SK-N-SH (cell line): ENCODE data around the gene EIF4H. TPM values are rescaled to one million over a fixed set of nuclear protein-coding genes. Genes with fewer than 3 reads are reported as not detected.

Source experiments
- CTCF ChIA-PET: fragments of 300-600, 350-600 bp; formaldehyde crosslinking; extraction: SDS; loops from one replicate; lab custom pipeline; 2021; lab: Yijun Ruan, JAX
- POLR2A ChIA-PET: fragments of 350-600 bp; sonication (Branson Sonifier 250); formaldehyde crosslinking; extraction: SDS; loops from one replicate; lab custom pipeline; 2020; ENCODE audit warnings: antibody characterized with exemption, inconsistent platforms; lab: Yijun Ruan, JAX
- DNase-seq: peaks from one replicate; pipeline ENCODE4 v3.0.0; 2012
- H2AFZ ChIP-seq: fragments of 200-600 bp; sonication (generic); 2 replicates; pipeline ENCODE4 v1.8.1; 2016; ENCODE audit warnings: antibody characterized with exemption, mild to moderate bottlenecking, low read depth
- H3F3A ChIP-seq: fragments of 200-600 bp; sonication (generic); replicated peaks from 2 replicates; pipeline ENCODE3; 2016; ENCODE audit warnings: antibody characterized with exemption, mild to moderate bottlenecking; ENCODE audit not compliant: insufficient read depth
- H3K27ac ChIP-seq, 2 experiments: fragments of 200-500 bp in 1 of 2; fragments of 200-600 bp in 1 of 2; sonication (Bioruptor generic) in 1 of 2; sonication (generic), shearing (Covaris generic) in 1 of 2; 2 replicates each; pipeline versions ENCODE4 v1.5.1 to v1.6.1; 2014 to 2016; ENCODE audit warnings: low read depth in 2 of 2, inconsistent platforms in 1 of 2, low read length in 1 of 2, mild to moderate bottlenecking in 1 of 2, mixed read lengths in 1 of 2
- H3K27me3 ChIP-seq: fragments of 200-600 bp; sonication (generic), shearing (Covaris generic); 2 replicates; pipeline ENCODE4 v1.6.1; 2016; ENCODE audit warnings: mixed run types; ENCODE audit not compliant: insufficient read depth
- H3K36me3 ChIP-seq, 2 experiments: fragments of 200-500 bp in 1 of 2; fragments of 200-600 bp in 1 of 2; sonication (Bioruptor generic) in 1 of 2; sonication (generic) in 1 of 2; replicated peaks in 1 of 2; 2 replicates each; pipeline versions ENCODE3 to v1.5.1; 2014 to 2016; ENCODE audit warnings: low read length in 1 of 2, mild to moderate bottlenecking in 1 of 2; ENCODE audit not compliant: insufficient read depth in 2 of 2, control insufficient read depth in 1 of 2
- H3K4me1 ChIP-seq, 2 experiments: fragments of 200-500 bp in 1 of 2; fragments of 200-600 bp in 1 of 2; sonication (Bioruptor generic) in 1 of 2; sonication (generic), shearing (Covaris generic) in 1 of 2; 2 replicates each; pipeline versions ENCODE4 v1.5.1 to v1.6.1; 2014 to 2016; ENCODE audit warnings: low read depth in 1 of 2, low read length in 1 of 2, mixed run types in 1 of 2; ENCODE audit not compliant: insufficient read depth in 2 of 2, control insufficient read depth in 1 of 2
- H3K4me2 ChIP-seq: fragments of 200-600 bp; sonication (generic), shearing (Covaris generic); 2 replicates; pipeline ENCODE4 v1.6.1; 2017; ENCODE audit warnings: mixed run types
- H3K4me3 ChIP-seq, 2 experiments: fragments of 200-500 bp in 1 of 2; fragments of 200-600 bp in 1 of 2; sonication (Bioruptor generic) in 1 of 2; sonication (generic), shearing (Covaris generic) in 1 of 2; 2 replicates each; pipeline versions ENCODE4 v1.5.1 to v1.8.1; 2014 to 2016; ENCODE audit warnings: low read depth in 2 of 2, inconsistent platforms in 1 of 2, low read length in 1 of 2, mild to moderate bottlenecking in 1 of 2, mixed read lengths in 1 of 2, moderate library complexity in 1 of 2
- H3K79me2 ChIP-seq: fragments of 200-600 bp; sonication (generic); 2 replicates; pipeline ENCODE4 v1.8.1; 2017; ENCODE audit warnings: mild to moderate bottlenecking; ENCODE audit not compliant: insufficient read depth
- H3K9ac ChIP-seq: fragments of 200-600 bp; sonication (generic); 2 replicates; pipeline ENCODE4 v1.6.1; 2017; ENCODE audit warnings: mixed run types
- H3K9me2 ChIP-seq: fragments of 200-600 bp; sonication (generic); 2 replicates; pipeline ENCODE4 v1.6.1; 2017; ENCODE audit warnings: mixed run types
- H3K9me3 ChIP-seq: fragments of 200-600 bp; sonication (generic); 2 replicates; pipeline ENCODE4 v1.6.1; 2017; ENCODE audit warnings: mixed run types, mild to moderate bottlenecking, moderate library complexity
- H4K20me1 ChIP-seq: fragments of 200-600 bp; sonication (generic); 2 replicates; pipeline ENCODE4 v1.6.1; 2017; ENCODE audit warnings: mild to moderate bottlenecking, mixed run types; ENCODE audit not compliant: insufficient read depth
- FOXM1 ChIP-seq: IDR thresholded peaks from 2 replicates; pipeline ENCODE4 v1.4.0; 2012; ENCODE audit warnings: low read depth, mild to moderate bottlenecking
- JUND ChIP-seq: IDR thresholded peaks from 2 replicates; pipeline ENCODE4 v1.4.0; 2012
- MAX ChIP-seq: IDR thresholded peaks from 2 replicates; pipeline ENCODE4 v1.4.0; 2012; ENCODE audit warnings: low read depth
- MEF2A ChIP-seq: IDR thresholded peaks from 2 replicates; pipeline ENCODE4 v1.4.0; 2012; ENCODE audit warnings: low read depth, borderline replicate concordance
- MXI1 ChIP-seq: IDR thresholded peaks from 2 replicates; pipeline ENCODE4 v1.6.1; 2012; ENCODE audit warnings: mild to moderate bottlenecking, low read depth, low read length, improper control_type of control experiment
- NFIC ChIP-seq: IDR thresholded peaks from 2 replicates; pipeline ENCODE4 v1.4.0; 2012; ENCODE audit warnings: borderline replicate concordance
- RAD21 ChIP-seq: IDR thresholded peaks from 2 replicates; pipeline ENCODE4 v1.6.1; 2012; ENCODE audit warnings: mild to moderate bottlenecking, low read length
- RXRA ChIP-seq: IDR thresholded peaks from 2 replicates; pipeline ENCODE4 v1.4.0; 2012; ENCODE audit warnings: low read depth, mild to moderate bottlenecking, borderline replicate concordance
- SMC3 ChIP-seq: IDR thresholded peaks from 2 replicates; pipeline ENCODE4 v1.6.1; 2012; ENCODE audit warnings: low read depth, low read length, improper control_type of control experiment
- TEAD4 ChIP-seq: IDR thresholded peaks from 2 replicates; pipeline ENCODE4 v1.4.0; 2012; ENCODE audit warnings: mild to moderate bottlenecking, borderline replicate concordance; ENCODE audit not compliant: insufficient read depth
- WGBS: methylation state at CpG from one replicate; pipeline ENCODE4 v1.1.6; 2017; ENCODE audit warnings: low lambda C conversion rate; 5-methylcytosine and 5-hydroxymethylcytosine counted together
- polyA plus RNA-seq, 3 experiments: library from polyadenylated mRNA; depleted of rRNA; stranded (reverse); fragments of >200 nt; gene quantifications; 2 replicates each; pipeline ENCODE4 v1.2.3, GENCODE V29; 2012
- TF ChIP-seq, protein P1 (sequence below): IDR thresholded peaks from 2 replicates; pipeline ENCODE4 v1.6.1; 2012; ENCODE audit warnings: mild to moderate bottlenecking, low read depth, low read length, moderate library complexity
- TF ChIP-seq, protein P2 (sequence below): IDR thresholded peaks from 2 replicates; pipeline ENCODE4 v1.4.0; 2012; ENCODE audit warnings: low read depth, borderline replicate concordance
- TF ChIP-seq, protein P3 (sequence below): fragments of 150-350 bp; IDR thresholded peaks from 2 replicates; pipeline ENCODE4 v1.6.1; 2017; ENCODE audit warnings: antibody characterized with exemption, low read length, low read depth, borderline replicate concordance
- TF ChIP-seq, protein P4 (sequence below): IDR thresholded peaks from 2 replicates; pipeline ENCODE4; 2012
- TF ChIP-seq, protein P5 (sequence below): fragments of 200-600 bp; sonication (generic); IDR thresholded peaks from 2 replicates; pipeline ENCODE4 v1.6.1; 2017; ENCODE audit warnings: antibody characterized with exemption, mild to moderate bottlenecking, moderate library complexity

EIF4H gene
- polyA plus RNA-seq, 1 of the 3 experiments (the other 2 are of a cell fraction), result 468 TPM

- TF ChIP-seq, protein P1, sequence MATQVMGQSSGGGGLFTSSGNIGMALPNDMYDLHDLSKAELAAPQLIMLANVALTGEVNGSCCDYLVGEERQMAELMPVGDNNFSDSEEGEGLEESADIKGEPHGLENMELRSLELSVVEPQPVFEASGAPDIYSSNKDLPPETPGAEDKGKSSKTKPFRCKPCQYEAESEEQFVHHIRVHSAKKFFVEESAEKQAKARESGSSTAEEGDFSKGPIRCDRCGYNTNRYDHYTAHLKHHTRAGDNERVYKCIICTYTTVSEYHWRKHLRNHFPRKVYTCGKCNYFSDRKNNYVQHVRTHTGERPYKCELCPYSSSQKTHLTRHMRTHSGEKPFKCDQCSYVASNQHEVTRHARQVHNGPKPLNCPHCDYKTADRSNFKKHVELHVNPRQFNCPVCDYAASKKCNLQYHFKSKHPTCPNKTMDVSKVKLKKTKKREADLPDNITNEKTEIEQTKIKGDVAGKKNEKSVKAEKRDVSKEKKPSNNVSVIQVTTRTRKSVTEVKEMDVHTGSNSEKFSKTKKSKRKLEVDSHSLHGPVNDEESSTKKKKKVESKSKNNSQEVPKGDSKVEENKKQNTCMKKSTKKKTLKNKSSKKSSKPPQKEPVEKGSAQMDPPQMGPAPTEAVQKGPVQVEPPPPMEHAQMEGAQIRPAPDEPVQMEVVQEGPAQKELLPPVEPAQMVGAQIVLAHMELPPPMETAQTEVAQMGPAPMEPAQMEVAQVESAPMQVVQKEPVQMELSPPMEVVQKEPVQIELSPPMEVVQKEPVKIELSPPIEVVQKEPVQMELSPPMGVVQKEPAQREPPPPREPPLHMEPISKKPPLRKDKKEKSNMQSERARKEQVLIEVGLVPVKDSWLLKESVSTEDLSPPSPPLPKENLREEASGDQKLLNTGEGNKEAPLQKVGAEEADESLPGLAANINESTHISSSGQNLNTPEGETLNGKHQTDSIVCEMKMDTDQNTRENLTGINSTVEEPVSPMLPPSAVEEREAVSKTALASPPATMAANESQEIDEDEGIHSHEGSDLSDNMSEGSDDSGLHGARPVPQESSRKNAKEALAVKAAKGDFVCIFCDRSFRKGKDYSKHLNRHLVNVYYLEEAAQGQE, result no peak
- TF ChIP-seq FOXM1, result no peak
- TF ChIP-seq, protein P2, sequence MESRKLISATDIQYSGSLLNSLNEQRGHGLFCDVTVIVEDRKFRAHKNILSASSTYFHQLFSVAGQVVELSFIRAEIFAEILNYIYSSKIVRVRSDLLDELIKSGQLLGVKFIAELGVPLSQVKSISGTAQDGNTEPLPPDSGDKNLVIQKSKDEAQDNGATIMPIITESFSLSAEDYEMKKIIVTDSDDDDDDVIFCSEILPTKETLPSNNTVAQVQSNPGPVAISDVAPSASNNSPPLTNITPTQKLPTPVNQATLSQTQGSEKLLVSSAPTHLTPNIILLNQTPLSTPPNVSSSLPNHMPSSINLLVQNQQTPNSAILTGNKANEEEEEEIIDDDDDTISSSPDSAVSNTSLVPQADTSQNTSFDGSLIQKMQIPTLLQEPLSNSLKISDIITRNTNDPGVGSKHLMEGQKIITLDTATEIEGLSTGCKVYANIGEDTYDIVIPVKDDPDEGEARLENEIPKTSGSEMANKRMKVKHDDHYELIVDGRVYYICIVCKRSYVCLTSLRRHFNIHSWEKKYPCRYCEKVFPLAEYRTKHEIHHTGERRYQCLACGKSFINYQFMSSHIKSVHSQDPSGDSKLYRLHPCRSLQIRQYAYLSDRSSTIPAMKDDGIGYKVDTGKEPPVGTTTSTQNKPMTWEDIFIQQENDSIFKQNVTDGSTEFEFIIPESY, result no peak
These were observed 9.0 kb downstream of the EIF4H start (continued) for GRCh38 chr7:74183142-74183541.

- Histone ChIP-seq H3K4me3 (no peak overlapping the region), H3K27ac (no peak overlapping the region; a peak in 1 of 4 replicates), H3K79me2 (peaks cover 100% of the 10 kb centered on the region), H3K9me2 (no peaks in the 10 kb centered on the region), H3K9ac (no peak overlapping the region), H3K36me3 (peaks cover 26 to 41% of the 10 kb centered on the region in 2 experiments), H3K9me3 (no peaks in the 10 kb centered on the region), H4K20me1 (peaks cover 100% of the 10 kb centered on the region), H3K4me1 (peaks cover 17 to 28% of the 10 kb centered on the region in 2 experiments; a peak in 3 of 4 replicates), H2AFZ (no peak overlapping the region), H3K4me2 (no peak overlapping the region), H3F3A (peaks cover 9% of the 10 kb centered on the region), H3K27me3 (no peaks in the 10 kb centered on the region)
- WGBS, result 72% methylated on average over 7 of the region's 7 CpGs
- peak; percentile 49 for DNase-seq
- ChIA-PET POLR2A (interaction anchor here (0.6 to 3.0 kb wide), 3 partner anchors 9 to 418 kb away, joined by 3 to 16 read pairs (median 4); partner anchors contain the start of gene EIF4H), CTCF (interaction anchor here (0.6 to 6.8 kb wide), 18 partner anchors 9 to 329 kb away, joined by 3 to 50 read pairs (median 5); partner anchors contain the start of gene LIMK1)
- peak; percentile 24; the same call in 1 of the 2 replicates for TF ChIP-seq SMC3
- TF ChIP-seq, protein P3, sequence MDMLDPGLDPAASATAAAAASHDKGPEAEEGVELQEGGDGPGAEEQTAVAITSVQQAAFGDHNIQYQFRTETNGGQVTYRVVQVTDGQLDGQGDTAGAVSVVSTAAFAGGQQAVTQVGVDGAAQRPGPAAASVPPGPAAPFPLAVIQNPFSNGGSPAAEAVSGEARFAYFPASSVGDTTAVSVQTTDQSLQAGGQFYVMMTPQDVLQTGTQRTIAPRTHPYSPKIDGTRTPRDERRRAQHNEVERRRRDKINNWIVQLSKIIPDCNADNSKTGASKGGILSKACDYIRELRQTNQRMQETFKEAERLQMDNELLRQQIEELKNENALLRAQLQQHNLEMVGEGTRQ, result no peak
- no peak for TF ChIP-seq MEF2A
- no peak for TF ChIP-seq RXRA
- TF ChIP-seq NFIC, result 0 out of 2 replicates have a peak, but pooled peaks have one; percentile 31
- no peak for TF ChIP-seq MXI1
- TF ChIP-seq, protein P4, sequence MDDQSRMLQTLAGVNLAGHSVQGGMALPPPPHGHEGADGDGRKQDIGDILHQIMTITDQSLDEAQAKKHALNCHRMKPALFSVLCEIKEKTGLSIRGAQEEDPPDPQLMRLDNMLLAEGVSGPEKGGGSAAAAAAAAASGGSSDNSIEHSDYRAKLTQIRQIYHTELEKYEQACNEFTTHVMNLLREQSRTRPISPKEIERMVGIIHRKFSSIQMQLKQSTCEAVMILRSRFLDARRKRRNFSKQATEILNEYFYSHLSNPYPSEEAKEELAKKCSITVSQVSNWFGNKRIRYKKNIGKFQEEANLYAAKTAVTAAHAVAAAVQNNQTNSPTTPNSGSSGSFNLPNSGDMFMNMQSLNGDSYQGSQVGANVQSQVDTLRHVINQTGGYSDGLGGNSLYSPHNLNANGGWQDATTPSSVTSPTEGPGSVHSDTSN, result no peak
- TF ChIP-seq TEAD4, result no peak
- TF ChIP-seq MAX, result no peak
- TF ChIP-seq RAD21, result peak; percentile 52
- TF ChIP-seq JUND, result no peak
- TF ChIP-seq, protein P5, sequence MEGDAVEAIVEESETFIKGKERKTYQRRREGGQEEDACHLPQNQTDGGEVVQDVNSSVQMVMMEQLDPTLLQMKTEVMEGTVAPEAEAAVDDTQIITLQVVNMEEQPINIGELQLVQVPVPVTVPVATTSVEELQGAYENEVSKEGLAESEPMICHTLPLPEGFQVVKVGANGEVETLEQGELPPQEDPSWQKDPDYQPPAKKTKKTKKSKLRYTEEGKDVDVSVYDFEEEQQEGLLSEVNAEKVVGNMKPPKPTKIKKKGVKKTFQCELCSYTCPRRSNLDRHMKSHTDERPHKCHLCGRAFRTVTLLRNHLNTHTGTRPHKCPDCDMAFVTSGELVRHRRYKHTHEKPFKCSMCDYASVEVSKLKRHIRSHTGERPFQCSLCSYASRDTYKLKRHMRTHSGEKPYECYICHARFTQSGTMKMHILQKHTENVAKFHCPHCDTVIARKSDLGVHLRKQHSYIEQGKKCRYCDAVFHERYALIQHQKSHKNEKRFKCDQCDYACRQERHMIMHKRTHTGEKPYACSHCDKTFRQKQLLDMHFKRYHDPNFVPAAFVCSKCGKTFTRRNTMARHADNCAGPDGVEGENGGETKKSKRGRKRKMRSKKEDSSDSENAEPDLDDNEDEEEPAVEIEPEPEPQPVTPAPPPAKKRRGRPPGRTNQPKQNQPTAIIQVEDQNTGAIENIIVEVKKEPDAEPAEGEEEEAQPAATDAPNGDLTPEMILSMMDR, result peak; percentile 58
These were observed 9.7 kb downstream of the EIF4H start for GRCh38 chr7:74183653-74184450.
